Liver (tissue), 9 donors: ENCODE measurements around the gene TMEM61. TPM values are rescaled to one million over a fixed set of nuclear protein-coding genes. Genes with fewer than 3 reads are reported as not detected.

Experiments used
- DNase-seq: peaks from one replicate; pipeline ENCODE4 v3.0.0-alpha.2; 2017; ENCODE audit warnings: low spot score
- H3K27ac ChIP-seq, 2 donors: one replicate each; pipeline ENCODE4 v1.7.0; 2013; ENCODE audit warnings: inconsistent platforms in 2 of 2, low read length in 2 of 2, control low read depth in 1 of 2, low read depth in 1 of 2, mild to moderate bottlenecking in 1 of 2
- H3K27me3 ChIP-seq, 4 donors: one replicate each; pipeline versions ENCODE4 v1.6.1 to v1.7.0; 2013; ENCODE audit warnings: low read length in 3 of 4, inconsistent platforms in 1 of 4, mild to moderate bottlenecking in 1 of 4, moderate library complexity in 1 of 4; ENCODE audit not compliant: control insufficient read depth in 4 of 4, insufficient read depth in 4 of 4
- H3K36me3 ChIP-seq, 4 donors: one replicate each; pipeline versions ENCODE4 v1.6.1 to v1.7.0; 2013; ENCODE audit warnings: low read length in 3 of 4, mild to moderate bottlenecking in 3 of 4, low read depth in 1 of 4, moderate library complexity in 1 of 4; ENCODE audit not compliant: control insufficient read depth in 4 of 4, insufficient read depth in 3 of 4
- H3K4me1 ChIP-seq, 4 donors: one replicate each; pipeline versions ENCODE4 v1.6.1 to v1.7.0; 2013; ENCODE audit warnings: low read length in 3 of 4, mild to moderate bottlenecking in 3 of 4, moderate library complexity in 1 of 4; ENCODE audit not compliant: control insufficient read depth in 4 of 4, insufficient read depth in 4 of 4
- H3K4me3 ChIP-seq, 3 donors: one replicate each; pipeline versions ENCODE4 v1.6.1 to v1.7.0; 2013; ENCODE audit warnings: low read length in 3 of 3, control low read depth in 1 of 3, low read depth in 1 of 3, mild to moderate bottlenecking in 1 of 3
- H3K9ac ChIP-seq, 2 donors: one replicate each; pipeline ENCODE4 v1.7.0; 2013; ENCODE audit warnings: low read length in 2 of 2, mild to moderate bottlenecking in 2 of 2, moderate library complexity in 2 of 2, control low read depth in 1 of 2, low read depth in 1 of 2
- H3K9me3 ChIP-seq, 4 donors: one replicate each; pipeline versions ENCODE4 v1.6.1 to v1.7.0; 2013; ENCODE audit warnings: low read length in 3 of 4; ENCODE audit not compliant: control insufficient read depth in 4 of 4
- CTCF ChIP-seq: fragments of 150-350 bp; IDR thresholded peaks from 2 replicates; pipeline ENCODE4 v1.5.1; 2017; ENCODE audit warnings: improper control_type of control experiment, low read depth, low read length; ENCODE audit not compliant: missing input control
- FOXA1 ChIP-seq: IDR thresholded peaks from 2 replicates; pipeline ENCODE4 v1.6.1; 2016; ENCODE audit warnings: antibody characterized with exemption
- FOXA2 ChIP-seq: IDR thresholded peaks from 2 replicates; pipeline ENCODE4 v1.6.1; 2016; ENCODE audit warnings: antibody characterized with exemption
- GABPA ChIP-seq, 2 donors: IDR thresholded peaks in 1 of 2; conservative IDR thresholded peaks in 1 of 2; 2 replicates each; pipeline ENCODE4 v1.6.1; 2016; ENCODE audit warnings: antibody characterized with exemption in 2 of 2, mild to moderate bottlenecking in 1 of 2, moderate library complexity in 1 of 2
- HNF4G ChIP-seq: IDR thresholded peaks from 2 replicates; pipeline ENCODE4 v1.6.1; 2016; ENCODE audit warnings: antibody characterized with exemption
- JUND ChIP-seq, 2 donors: IDR thresholded peaks; 2 replicates each; pipeline ENCODE4 v1.6.1; 2016; ENCODE audit warnings: antibody characterized with exemption in 2 of 2
- NR2F2 ChIP-seq: IDR thresholded peaks from 2 replicates; pipeline ENCODE4 v1.6.1; 2016; ENCODE audit warnings: antibody characterized with exemption
- RAD21 ChIP-seq, 2 donors: IDR thresholded peaks; 2 replicates each; pipeline ENCODE4 v1.6.1; 2016; ENCODE audit warnings: antibody characterized with exemption in 2 of 2, mild to moderate bottlenecking in 2 of 2
- REST ChIP-seq: IDR thresholded peaks from 2 replicates; pipeline ENCODE4 v1.6.1; 2016; ENCODE audit warnings: antibody characterized with exemption, mild to moderate bottlenecking
- SP1 ChIP-seq: IDR thresholded peaks from 2 replicates; pipeline ENCODE4 v1.6.1; 2018; ENCODE audit warnings: antibody characterized with exemption, mild to moderate bottlenecking
- TAF1 ChIP-seq: conservative IDR thresholded peaks from 2 replicates; pipeline ENCODE4 v1.6.1; 2016; ENCODE audit warnings: antibody characterized with exemption, mild to moderate bottlenecking
- YY1 ChIP-seq: IDR thresholded peaks from 2 replicates; pipeline ENCODE4 v1.6.1; 2016; ENCODE audit warnings: antibody characterized with exemption, mild to moderate bottlenecking
- WGBS: extraction: QIAGEN DNeasy Blood & Tissue Kit; methylation state at CpG from one replicate; pipeline ENCODE4 v1.1.7; 2013; 5-methylcytosine and 5-hydroxymethylcytosine counted together
- polyA plus RNA-seq, 2 donors: library from polyadenylated mRNA; stranded (reverse) in 1 of 2; unstranded in 1 of 2; fragments of 200-250 nt in 1 of 2; fragments of >200 nt in 1 of 2; fragmentation: Nextera tagmentation in 1 of 2; extraction: Ambion mirVana in 1 of 2; gene quantifications; one replicate each; pipeline versions ENCODE4 v1.2.1 to v1.2.3, GENCODE V29; 2013 to 2015
- total RNA-seq, 2 donors: library from RNA; depleted of rRNA; stranded (reverse); fragments of >200 nt; gene quantifications; one replicate each; pipeline ENCODE4 v1.2.3, GENCODE V29; 2014
- TF ChIP-seq, protein P1 (sequence below): IDR thresholded peaks from 2 replicates; pipeline ENCODE4 v1.6.1; 2016; ENCODE audit warnings: antibody characterized with exemption
- TF ChIP-seq, protein P2 (sequence below): IDR thresholded peaks from 2 replicates; pipeline ENCODE4 v1.6.1; 2016; ENCODE audit warnings: antibody characterized with exemption
- donor health status: healthy.
- donor health status: healthy.
- donor health status: healthy.
- donor health status: healthy.
- donor health status: healthy.

TMEM61 gene
- total and polyA plus RNA-seq, 4 donors, result not detected

DNA sequence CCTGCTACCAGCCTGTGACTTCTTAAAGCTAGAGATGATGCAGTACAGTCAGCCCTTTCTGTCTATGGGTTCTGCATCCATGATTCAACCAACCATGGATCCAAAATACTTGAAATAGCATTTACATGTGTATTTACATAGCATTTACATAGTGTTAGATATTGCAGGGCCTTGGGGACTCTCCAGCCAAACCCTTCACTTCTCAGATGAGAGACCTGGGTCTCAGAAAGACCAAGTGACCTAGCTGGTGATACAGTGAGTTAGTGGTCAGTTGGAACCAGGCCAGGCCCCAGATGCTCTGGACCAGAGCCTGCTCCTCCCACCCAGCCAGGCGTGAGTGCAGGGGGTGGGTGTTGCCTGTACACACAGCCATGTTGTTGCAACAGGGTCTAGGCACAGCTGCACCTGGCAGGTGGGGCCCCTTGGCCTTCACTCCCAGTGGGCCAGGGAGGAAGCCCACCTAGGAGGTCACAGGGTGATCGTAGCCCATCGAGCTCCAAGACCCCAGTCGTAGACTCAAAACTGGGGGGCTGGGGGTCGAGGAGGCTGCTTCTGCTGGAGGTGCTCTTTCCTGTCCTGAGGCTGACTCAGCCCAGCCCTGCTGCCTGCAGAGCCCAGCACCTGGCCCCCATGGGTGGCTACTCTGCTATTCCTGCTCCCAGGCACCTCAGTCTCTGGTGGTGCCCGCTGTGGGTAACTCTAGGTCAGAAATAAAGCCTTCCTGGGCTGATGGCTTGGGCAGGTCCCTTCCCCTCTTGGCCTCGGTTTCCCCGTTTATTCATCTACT, 7.7 kb downstream of the TMEM61 start:
- Histone ChIP-seq H3K27me3 (no peaks in the 10 kb centered on the region), H3K36me3 (no peaks in the 10 kb centered on the region), H3K9me3 (no peaks in the 10 kb centered on the region), H3K4me3 (no peak overlapping the region), H3K27ac (no peak overlapping the region), H3K4me1 (no peaks in the 10 kb centered on the region), H3K9ac (no peak overlapping the region)
- WGBS, result 89% methylated on average over 8 of the region's 8 CpGs
- TF ChIP-seq NR2F2 (no peak), FOXA2 (no peak), REST (no peak), TAF1 (no peak), FOXA1 (no peak), JUND (IDR thresholded peaks at IDR 0.05) (no peak), CTCF (no peak)
- no peak for DNase-seq

DNA sequence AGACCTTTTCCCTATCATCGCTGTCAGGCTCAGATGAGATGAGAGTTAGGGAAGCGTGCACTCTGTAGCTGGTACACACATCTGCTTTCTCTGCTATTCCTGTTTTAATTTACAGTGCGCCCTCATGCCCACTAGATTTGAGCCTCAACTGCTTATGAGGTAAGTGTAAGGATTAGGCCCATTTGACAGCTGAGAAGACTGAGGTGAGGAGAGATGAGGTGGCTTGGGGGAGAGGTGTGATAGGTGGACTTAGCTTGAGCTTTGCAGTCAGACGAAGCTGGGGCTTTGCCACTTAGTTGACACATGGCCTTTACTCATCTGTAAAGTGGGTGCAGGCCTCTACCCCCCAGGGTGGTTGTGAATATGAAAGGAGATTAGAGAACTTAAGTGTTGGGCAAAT, 8.5 kb downstream of the TMEM61 start:
- no peaks in the 10 kb centered on the region for H3K4me1 ChIP-seq
- no peaks in the 10 kb centered on the region for H3K9me3 ChIP-seq
- H3K4me3 ChIP-seq, result no peak overlapping the region
- WGBS, result 91% methylated on average over 4 of the region's 4 CpGs
- no peak overlapping the region for H3K27ac ChIP-seq
- H3K27me3 ChIP-seq, result no peaks in the 10 kb centered on the region
- TF ChIP-seq RAD21 (IDR thresholded peaks at IDR 0.05), result no peak
- no peak for DNase-seq
- no peaks in the 10 kb centered on the region for H3K36me3 ChIP-seq
- no peak overlapping the region for H3K9ac ChIP-seq

GRCh38 chr1:54989473-54989872, 9.0 kb downstream of the TMEM61 start:
- Histone ChIP-seq H3K9ac (no peak overlapping the region), H3K27ac (no peak overlapping the region), H3K27me3 (no peaks in the 10 kb centered on the region), H3K4me3 (no peak overlapping the region), H3K36me3 (no peaks in the 10 kb centered on the region), H3K4me1 (no peaks in the 10 kb centered on the region), H3K9me3 (no peaks in the 10 kb centered on the region)
- WGBS, result 70% methylated on average over 8 of the region's 8 CpGs
- no peak for DNase-seq
- TF ChIP-seq TAF1 (no peak), NR2F2 (no peak), SP1 (no peak), FOXA2 (no peak), REST (no peak), GABPA (IDR thresholded peaks at IDR 0.05 in 1 of 2, conservative IDR thresholded peaks at IDR 0.05 in 1 of 2) (no peak), FOXA1 (no peak), HNF4G (no peak), RAD21 (IDR thresholded peaks at IDR 0.05) (no peak), YY1 (no peak)
- TF ChIP-seq, protein P1, sequence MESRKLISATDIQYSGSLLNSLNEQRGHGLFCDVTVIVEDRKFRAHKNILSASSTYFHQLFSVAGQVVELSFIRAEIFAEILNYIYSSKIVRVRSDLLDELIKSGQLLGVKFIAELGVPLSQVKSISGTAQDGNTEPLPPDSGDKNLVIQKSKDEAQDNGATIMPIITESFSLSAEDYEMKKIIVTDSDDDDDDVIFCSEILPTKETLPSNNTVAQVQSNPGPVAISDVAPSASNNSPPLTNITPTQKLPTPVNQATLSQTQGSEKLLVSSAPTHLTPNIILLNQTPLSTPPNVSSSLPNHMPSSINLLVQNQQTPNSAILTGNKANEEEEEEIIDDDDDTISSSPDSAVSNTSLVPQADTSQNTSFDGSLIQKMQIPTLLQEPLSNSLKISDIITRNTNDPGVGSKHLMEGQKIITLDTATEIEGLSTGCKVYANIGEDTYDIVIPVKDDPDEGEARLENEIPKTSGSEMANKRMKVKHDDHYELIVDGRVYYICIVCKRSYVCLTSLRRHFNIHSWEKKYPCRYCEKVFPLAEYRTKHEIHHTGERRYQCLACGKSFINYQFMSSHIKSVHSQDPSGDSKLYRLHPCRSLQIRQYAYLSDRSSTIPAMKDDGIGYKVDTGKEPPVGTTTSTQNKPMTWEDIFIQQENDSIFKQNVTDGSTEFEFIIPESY, result no peak
- TF ChIP-seq, protein P2, sequence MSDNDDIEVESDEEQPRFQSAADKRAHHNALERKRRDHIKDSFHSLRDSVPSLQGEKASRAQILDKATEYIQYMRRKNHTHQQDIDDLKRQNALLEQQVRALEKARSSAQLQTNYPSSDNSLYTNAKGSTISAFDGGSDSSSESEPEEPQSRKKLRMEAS, result no peak
